ENCODE data around the gene NIT1. TPM values are rescaled to one million over a fixed set of nuclear protein-coding genes. Genes with fewer than 3 reads are reported as not detected.
A peak's percentile ranks its signal among the peaks of the same experiment; 100 is the strongest.

The NIT1 gene
- total and polyA plus RNA-seq, 10 of the 15 experiments (the other 5 are each of a cell fraction or from before 2014, with no cell fraction given): 19.2 to 54.4 (median 28.3) TPM

DNA sequence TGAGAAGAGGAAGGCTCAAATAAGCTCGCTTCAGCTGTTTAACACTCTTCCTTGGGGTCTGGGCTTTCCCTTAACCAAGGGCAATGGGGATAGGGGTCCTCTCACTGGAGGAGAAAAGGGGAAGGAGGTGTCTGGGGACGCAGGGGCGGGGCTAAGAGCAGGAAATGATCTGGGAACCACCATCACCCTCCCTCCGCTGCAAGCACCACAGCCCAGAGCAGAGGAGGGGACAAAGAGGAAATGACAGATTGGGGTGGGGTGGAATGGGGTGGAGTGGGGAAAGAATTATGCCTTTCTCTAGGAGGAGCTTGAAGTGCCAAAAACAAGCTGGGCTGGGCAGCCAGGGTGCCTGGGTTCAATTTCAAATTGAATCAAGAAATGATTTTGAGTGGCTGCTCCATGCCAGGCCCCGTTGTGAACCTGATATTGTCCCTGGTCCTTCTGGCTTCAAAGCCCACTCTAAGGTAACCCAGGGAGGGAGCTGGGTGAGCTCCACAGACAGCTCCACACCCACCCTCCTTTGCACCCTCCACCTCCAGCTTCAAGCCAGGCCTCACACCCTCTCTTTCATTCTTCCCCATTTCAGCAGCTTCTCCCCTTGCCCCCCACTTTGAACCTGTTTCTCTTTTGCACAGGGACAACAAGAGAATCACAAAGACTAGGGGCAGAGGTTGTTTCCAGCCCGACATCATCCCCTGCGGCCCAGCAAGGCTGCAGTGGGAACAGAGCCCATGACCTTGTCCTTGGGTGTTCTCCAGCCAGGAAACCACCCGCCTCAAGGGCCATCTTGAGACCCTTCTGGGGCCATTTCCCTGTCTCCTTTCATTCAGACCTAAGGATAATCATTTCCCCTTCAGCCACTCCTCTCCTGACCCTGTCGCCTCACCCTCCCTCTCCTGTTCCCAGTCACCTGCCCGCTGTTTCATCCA, 49.3 kb upstream of the NIT1 start (continued):
- TF ChIP-seq PBX3 (IDR thresholded peaks at IDR 0.05; ENCODE audit: insufficient replicate concordance, low read depth, low read length) (no peak), FOXK2 (IDR thresholded peaks at IDR 0.05) (no peak), TCF7 (IDR thresholded peaks at IDR 0.05; ENCODE audit: borderline replicate concordance) (no peak), NKRF (conservative IDR thresholded peaks at IDR 0.05) (no peak), HCFC1 (IDR thresholded peaks at IDR 0.05; ENCODE audit: low read length) (no peak), HSF1 (IDR thresholded peaks at IDR 0.05; ENCODE audit: low read depth, low read length) (no peak), KLF5 (IDR thresholded peaks at IDR 0.05; ENCODE audit: partially characterized antibody) (no peak), KDM1A (IDR thresholded peaks at IDR 0.05; ENCODE audit: borderline replicate concordance) (no peak), GATAD2B (conservative IDR thresholded peaks at IDR 0.05; ENCODE audit: low read depth) (no peak), RUNX3 (IDR thresholded peaks at IDR 0.05; ENCODE audit: low read length) (no peak; the same call in none of the 2 replicates), POLR2AphosphoS5 (IDR thresholded peaks at IDR 0.05; ENCODE audit: low read length) (peak; percentile 93), ZNF622 (IDR thresholded peaks at IDR 0.05) (no peak), EZH2 (IDR thresholded peaks at IDR 0.05; ENCODE audit: borderline replicate concordance, control insufficient read depth, low read depth, low read length) (no peak)
- TF ChIP-seq, protein P1, sequence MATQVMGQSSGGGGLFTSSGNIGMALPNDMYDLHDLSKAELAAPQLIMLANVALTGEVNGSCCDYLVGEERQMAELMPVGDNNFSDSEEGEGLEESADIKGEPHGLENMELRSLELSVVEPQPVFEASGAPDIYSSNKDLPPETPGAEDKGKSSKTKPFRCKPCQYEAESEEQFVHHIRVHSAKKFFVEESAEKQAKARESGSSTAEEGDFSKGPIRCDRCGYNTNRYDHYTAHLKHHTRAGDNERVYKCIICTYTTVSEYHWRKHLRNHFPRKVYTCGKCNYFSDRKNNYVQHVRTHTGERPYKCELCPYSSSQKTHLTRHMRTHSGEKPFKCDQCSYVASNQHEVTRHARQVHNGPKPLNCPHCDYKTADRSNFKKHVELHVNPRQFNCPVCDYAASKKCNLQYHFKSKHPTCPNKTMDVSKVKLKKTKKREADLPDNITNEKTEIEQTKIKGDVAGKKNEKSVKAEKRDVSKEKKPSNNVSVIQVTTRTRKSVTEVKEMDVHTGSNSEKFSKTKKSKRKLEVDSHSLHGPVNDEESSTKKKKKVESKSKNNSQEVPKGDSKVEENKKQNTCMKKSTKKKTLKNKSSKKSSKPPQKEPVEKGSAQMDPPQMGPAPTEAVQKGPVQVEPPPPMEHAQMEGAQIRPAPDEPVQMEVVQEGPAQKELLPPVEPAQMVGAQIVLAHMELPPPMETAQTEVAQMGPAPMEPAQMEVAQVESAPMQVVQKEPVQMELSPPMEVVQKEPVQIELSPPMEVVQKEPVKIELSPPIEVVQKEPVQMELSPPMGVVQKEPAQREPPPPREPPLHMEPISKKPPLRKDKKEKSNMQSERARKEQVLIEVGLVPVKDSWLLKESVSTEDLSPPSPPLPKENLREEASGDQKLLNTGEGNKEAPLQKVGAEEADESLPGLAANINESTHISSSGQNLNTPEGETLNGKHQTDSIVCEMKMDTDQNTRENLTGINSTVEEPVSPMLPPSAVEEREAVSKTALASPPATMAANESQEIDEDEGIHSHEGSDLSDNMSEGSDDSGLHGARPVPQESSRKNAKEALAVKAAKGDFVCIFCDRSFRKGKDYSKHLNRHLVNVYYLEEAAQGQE (IDR thresholded peaks at IDR 0.05; ENCODE audit: low read depth, low read length): no peak
- TF ChIP-seq, protein P2, sequence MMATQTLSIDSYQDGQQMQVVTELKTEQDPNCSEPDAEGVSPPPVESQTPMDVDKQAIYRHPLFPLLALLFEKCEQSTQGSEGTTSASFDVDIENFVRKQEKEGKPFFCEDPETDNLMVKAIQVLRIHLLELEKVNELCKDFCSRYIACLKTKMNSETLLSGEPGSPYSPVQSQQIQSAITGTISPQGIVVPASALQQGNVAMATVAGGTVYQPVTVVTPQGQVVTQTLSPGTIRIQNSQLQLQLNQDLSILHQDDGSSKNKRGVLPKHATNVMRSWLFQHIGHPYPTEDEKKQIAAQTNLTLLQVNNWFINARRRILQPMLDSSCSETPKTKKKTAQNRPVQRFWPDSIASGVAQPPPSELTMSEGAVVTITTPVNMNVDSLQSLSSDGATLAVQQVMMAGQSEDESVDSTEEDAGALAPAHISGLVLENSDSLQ (IDR thresholded peaks at IDR 0.05): peak; percentile 61
- TF ChIP-seq, protein P3, sequence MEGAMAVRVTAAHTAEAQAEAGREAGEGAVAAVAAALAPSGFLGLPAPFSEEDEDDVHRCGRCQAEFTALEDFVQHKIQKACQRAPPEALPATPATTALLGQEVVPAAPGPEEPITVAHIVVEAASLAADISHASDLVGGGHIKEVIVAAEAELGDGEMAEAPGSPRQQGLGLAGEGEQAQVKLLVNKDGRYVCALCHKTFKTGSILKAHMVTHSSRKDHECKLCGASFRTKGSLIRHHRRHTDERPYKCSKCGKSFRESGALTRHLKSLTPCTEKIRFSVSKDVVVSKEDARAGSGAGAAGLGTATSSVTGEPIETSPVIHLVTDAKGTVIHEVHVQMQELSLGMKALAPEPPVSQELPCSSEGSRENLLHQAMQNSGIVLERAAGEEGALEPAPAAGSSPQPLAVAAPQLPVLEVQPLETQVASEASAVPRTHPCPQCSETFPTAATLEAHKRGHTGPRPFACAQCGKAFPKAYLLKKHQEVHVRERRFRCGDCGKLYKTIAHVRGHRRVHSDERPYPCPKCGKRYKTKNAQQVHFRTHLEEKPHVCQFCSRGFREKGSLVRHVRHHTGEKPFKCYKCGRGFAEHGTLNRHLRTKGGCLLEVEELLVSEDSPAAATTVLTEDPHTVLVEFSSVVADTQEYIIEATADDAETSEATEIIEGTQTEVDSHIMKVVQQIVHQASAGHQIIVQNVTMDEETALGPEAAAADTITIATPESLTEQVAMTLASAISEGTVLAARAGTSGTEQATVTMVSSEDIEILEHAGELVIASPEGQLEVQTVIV (IDR thresholded peaks at IDR 0.05; ENCODE audit: borderline replicate concordance, partially characterized antibody): no peak

All from GM12878 (cell line).